Ishikawa (cell line): ENCODE data around the gene PXDN.
A peak's percentile ranks its signal among the peaks of the same experiment; 100 is the strongest.

Experiments
- CREB1 ChIP-seq: IDR thresholded peaks from 2 replicates; pipeline ENCODE4 v1.6.1; 2012; ENCODE audit warnings: low read depth
- EGR1 ChIP-seq: IDR thresholded peaks from 2 replicates; pipeline ENCODE4 v1.6.1; 2012
- FOXM1 ChIP-seq: IDR thresholded peaks from 2 replicates; pipeline ENCODE4 v1.6.1; 2012; ENCODE audit warnings: low read depth, borderline replicate concordance
- RAD21 ChIP-seq: IDR thresholded peaks from 2 replicates; pipeline ENCODE4 v1.6.1; 2012; ENCODE audit warnings: low read depth
- TAF1 ChIP-seq: IDR thresholded peaks from 2 replicates; pipeline ENCODE4 v1.6.1; 2012; ENCODE audit warnings: low read depth, mild to moderate bottlenecking
- TCF12 ChIP-seq: IDR thresholded peaks from 2 replicates; pipeline ENCODE4 v1.6.1; 2012; ENCODE audit warnings: low read depth
- TEAD4 ChIP-seq: IDR thresholded peaks from 2 replicates; pipeline ENCODE4 v1.6.1; 2012
- YY1 ChIP-seq: IDR thresholded peaks from 2 replicates; pipeline ENCODE4 v1.6.1; 2012; ENCODE audit warnings: low read depth
- TF ChIP-seq, protein P1 (sequence below): IDR thresholded peaks from 2 replicates; pipeline ENCODE4 v1.6.1; 2012; ENCODE audit warnings: low read depth, mild to moderate bottlenecking
- TF ChIP-seq, protein P2 (sequence below): IDR thresholded peaks from 2 replicates; pipeline ENCODE4 v1.6.1; 2012
- TF ChIP-seq, protein P3 (sequence below): IDR thresholded peaks from 2 replicates; pipeline ENCODE4 v1.6.1; 2012

DNA sequence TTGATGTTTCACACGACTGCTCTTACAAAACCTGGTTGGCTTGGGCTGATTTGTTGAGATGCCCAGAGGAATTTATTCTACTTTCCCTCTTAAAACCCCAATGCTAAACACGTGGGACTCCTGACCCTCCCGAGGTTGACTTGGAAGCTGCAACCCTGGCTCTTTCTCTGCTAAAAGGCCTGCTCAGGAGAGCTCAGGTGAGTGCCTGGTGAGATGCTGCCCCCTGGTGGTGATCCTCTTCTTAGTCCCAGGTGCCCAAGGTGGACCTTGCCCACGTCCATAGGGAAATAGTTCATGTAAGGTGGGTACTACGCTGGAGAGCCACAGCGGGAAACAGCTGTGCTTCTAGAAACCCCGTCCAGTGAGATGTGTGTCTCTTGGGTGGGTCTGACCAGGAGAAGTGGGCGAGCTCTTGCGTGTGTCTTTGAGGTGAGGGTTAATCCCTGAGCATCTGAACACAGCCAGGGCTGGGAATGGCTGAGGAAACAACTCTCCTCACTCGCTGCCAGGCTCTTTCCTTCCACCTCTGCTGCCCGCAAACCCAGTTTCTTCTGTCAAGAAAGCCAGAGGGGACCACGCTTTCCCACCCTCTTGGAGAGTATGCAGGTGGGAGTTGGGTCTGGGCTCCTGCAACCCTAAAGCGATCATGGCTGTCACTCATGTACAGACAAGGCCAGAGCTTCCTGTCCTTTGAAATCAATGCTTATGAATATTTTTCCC is 25.5 kb upstream of the PXDN start:
- TF ChIP-seq CREB1 (no peak), FOXM1 (no peak; the same call in 1 of the 2 replicates), RAD21 (peak; percentile 99), TAF1 (no peak), YY1 (no peak), TCF12 (peak; percentile 31; the same call in 1 of the 2 replicates), TEAD4 (no peak), EGR1 (no peak)
- TF ChIP-seq, protein P1, sequence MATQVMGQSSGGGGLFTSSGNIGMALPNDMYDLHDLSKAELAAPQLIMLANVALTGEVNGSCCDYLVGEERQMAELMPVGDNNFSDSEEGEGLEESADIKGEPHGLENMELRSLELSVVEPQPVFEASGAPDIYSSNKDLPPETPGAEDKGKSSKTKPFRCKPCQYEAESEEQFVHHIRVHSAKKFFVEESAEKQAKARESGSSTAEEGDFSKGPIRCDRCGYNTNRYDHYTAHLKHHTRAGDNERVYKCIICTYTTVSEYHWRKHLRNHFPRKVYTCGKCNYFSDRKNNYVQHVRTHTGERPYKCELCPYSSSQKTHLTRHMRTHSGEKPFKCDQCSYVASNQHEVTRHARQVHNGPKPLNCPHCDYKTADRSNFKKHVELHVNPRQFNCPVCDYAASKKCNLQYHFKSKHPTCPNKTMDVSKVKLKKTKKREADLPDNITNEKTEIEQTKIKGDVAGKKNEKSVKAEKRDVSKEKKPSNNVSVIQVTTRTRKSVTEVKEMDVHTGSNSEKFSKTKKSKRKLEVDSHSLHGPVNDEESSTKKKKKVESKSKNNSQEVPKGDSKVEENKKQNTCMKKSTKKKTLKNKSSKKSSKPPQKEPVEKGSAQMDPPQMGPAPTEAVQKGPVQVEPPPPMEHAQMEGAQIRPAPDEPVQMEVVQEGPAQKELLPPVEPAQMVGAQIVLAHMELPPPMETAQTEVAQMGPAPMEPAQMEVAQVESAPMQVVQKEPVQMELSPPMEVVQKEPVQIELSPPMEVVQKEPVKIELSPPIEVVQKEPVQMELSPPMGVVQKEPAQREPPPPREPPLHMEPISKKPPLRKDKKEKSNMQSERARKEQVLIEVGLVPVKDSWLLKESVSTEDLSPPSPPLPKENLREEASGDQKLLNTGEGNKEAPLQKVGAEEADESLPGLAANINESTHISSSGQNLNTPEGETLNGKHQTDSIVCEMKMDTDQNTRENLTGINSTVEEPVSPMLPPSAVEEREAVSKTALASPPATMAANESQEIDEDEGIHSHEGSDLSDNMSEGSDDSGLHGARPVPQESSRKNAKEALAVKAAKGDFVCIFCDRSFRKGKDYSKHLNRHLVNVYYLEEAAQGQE = no peak
- TF ChIP-seq, protein P2, sequence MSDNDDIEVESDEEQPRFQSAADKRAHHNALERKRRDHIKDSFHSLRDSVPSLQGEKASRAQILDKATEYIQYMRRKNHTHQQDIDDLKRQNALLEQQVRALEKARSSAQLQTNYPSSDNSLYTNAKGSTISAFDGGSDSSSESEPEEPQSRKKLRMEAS = peak; percentile 65
- TF ChIP-seq, protein P3, sequence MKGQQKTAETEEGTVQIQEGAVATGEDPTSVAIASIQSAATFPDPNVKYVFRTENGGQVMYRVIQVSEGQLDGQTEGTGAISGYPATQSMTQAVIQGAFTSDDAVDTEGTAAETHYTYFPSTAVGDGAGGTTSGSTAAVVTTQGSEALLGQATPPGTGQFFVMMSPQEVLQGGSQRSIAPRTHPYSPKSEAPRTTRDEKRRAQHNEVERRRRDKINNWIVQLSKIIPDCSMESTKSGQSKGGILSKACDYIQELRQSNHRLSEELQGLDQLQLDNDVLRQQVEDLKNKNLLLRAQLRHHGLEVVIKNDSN = no peak
